Dermis blood vessel endothelial cell (primary cell): ENCODE measurements around the gene PSMA4. TPM values are rescaled to one million over a fixed set of nuclear protein-coding genes. Genes with fewer than 3 reads are reported as not detected.
"Not testable (repeated sequence)": the region's sequence is repeated elsewhere in the genome, so short reads cannot be mapped to it uniquely, and the experiment has no call there.

Experiments used
- DNase-seq: peaks from one replicate; pipeline ENCODE4 v3.0.0; 2010
- total RNA-seq: library from RNA; depleted of rRNA; stranded (reverse); fragments of >200 nt; gene quantifications from 2 replicates; pipeline ENCODE4 v1.2.3, GENCODE V29; 2014

The PSMA4 gene
- total RNA-seq, 1 donor from 2014 or later, result 315 TPM

DNA sequence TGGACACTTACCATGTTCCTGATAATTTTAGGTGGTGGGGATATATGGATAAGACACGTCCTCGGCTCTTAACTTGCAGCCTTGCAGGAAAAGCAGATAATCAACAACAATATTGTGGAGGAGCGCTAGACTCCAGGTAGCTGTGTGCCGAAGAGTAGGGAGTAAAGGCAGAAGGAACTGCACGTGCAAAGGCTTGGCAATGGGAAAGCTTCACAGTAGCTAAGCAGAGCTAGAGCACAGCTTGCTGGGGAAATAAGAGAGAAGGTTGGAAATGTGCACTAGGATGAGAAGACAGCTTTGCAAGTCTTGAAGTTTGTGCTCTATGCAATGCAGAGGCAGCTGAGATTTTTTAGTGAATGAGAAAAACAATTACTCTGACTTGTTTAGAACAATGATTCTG lies 12.4 kb downstream of the PSMA4 start:
- no peak for DNase-seq

DNA sequence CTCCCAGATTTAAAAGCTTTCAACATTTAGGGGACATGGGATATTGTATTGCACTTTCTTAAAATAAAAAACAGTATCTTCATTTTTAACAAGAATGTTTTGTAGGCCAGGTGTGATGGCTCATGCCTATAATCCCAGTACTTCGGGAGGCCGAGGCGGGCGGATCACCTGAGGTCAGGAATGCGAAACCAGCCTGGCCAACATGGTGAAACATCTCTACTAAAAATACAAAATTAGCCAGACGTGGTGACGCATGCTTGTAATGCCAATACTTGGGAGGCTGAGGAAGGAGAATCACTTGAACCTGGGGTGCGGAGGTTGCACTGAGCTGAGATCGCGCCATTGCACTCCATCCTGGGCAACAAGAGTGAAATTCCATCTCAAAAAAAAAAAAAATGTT lies 20.0 kb downstream of the PSMA4 start:
- not testable (repeated sequence) for DNase-seq

DNA sequence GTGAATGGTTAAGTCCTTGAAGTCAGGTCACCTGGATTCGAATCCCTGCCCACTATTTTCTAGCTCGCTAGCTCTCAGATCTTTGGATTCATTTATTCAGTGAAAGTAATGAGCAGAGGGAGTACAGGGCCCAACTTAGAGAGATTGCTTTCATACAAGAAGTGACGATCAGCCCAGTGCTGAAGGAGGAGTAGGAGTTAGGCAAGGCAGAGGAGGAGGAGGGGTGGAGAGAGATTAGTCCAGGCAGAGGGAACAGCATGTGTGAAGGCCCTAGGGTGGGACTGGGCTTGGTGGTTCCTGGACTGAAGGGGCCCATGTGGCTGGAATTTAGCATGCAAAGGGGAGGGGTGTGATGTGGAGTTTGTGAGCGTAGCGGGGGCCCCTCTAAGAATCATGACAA lies 21.2 kb downstream of the PSMA4 start:
- no peak for DNase-seq

DNA sequence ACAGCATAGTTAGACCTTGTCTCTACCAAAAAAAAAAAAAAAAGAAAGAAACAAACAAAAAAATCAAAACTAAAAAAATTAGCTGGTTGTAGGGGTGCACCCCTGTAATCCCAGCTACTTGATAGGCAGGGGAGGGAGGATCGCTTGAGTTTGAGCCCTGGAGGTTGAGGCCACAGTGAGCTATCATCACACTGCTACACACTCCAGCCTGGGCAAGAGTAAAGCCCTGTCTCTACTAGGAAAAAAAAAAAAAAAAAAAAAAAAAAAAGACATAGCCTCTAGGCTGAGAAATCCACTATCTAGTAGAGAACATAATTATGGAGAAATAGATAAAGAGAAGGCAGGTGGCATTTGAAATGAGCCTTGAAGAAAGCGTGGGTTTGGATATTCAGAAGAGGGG lies 22.8 kb downstream of the PSMA4 start:
- no peak for DNase-seq

DNA sequence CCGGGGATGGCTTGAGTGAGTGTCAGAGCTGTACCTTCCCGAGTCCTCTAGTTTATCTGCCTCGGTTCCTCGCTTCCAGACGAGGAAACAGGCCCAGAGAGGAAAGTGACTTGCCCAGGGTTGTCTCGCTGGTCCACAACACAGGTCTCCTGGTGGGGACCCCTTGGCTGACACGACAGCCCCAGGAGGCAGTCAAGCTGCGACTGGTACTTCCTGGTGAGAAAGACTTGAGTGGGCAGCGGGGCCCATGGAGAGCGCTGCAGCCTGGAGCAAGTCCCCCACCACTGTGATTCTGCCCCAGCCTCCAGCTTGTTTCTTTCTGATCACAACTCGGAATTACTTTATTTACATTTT lies 24.5 kb downstream of the PSMA4 start:
- DNase-seq, result no peak

DNA sequence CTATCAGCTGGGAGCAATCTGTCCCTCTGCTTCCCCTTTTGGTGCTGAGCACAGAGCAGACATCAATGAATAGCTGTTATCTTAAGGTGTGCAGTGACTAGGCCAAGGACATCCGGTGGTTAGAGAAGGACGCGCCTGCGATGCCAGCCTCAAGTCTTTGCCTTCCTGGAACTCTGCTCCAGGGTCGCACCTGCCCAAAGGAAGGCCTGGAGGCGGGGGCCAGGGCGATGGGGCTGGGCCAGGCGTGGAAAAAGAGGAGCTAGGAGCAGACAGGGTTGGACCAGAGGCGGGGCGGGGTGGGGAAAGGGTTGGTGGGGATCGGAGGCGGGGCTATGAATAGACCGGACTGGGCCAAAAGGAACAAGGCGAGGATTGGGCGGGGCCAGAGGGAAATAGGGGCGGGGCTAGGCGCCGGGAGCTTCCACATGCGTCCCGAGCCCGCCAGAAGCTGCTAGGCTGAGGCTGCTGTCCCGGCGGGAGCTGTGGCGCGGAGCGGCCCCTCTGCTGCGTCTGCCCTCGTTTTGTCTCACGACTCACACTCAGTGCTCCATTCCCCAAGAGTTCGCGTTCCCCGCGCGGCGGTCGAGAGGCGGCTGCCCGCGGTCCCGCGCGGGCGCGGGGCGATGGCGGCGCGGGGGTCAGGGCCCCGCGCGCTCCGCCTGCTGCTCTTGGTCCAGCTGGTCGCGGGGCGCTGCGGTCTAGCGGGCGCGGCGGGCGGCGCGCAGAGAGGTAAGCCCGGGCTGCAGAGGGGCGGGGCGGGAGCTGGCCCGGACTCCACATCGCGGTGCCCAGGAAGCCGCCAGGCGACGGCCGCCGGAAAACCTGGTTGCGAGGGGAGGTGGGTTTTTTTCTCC lies 25.1 kb downstream of the PSMA4 start, which contains the start of gene CHRNA5:
TSS of gene CHRNA5 (plus strand) at position 424 of the 854 bp plus-strand sequence. CDS start at position 624, 200 bp downstream.
- peak; percentile 85 for DNase-seq

DNA sequence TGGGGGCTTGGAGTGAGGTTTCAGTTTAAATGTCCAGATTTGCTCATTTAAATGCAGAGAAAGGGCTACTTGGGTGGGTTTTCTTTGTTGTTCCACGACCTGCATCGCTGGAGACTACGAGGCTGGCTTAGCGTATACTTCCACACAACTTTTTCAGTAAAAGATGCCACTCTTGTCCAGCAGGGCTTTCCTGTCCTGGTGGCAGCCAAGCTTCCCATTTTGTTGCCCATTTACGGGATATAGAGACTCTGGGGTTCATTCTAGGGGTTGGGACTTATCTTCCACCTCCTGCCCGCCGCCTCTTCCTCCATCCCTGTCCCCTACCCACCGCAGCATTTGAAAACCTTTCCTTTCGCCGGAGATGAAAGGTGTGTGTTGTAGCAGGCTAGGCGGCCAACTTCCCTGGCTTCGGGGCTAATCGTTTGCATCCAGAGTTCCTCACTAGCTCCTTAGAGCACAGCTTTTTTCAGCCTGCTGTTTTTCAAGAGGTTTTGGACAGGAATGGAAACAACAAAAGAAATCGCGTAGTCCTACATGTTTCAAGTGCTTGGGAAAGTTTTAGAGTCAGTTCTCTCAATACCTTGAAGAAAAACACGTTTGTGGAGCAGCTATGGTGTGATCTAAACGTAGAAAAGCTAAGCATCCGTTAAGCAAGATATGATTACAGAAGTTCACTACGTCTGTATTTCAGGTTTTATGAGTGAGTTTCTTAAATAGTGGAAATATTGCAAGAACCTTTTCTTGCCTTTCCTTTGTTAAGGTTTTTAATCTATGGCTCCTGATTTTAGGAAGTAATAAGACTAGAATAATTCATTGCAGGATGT lies 25.9 kb downstream of the PSMA4 start:
- peak; percentile 29 for DNase-seq

DNA sequence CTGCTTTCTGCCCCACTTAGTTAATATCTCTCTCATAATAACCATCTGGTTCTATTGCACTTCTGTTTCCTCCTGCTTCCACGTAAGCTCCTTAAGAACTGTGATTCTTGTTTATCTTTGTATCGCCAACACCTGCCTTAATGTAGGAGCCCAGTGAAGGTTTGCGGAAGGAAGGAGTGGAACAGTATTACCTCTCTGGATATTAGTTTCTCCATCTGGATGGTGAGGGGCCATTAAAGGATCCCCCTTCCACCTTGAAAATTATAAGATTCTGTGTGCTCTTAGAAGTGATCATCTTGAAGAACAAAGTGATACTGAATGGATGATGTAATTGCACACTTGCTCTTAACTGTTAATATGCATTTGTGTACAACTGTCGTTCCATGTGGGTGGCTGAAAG lies 27.3 kb downstream of the PSMA4 start:
- no peak for DNase-seq

DNA sequence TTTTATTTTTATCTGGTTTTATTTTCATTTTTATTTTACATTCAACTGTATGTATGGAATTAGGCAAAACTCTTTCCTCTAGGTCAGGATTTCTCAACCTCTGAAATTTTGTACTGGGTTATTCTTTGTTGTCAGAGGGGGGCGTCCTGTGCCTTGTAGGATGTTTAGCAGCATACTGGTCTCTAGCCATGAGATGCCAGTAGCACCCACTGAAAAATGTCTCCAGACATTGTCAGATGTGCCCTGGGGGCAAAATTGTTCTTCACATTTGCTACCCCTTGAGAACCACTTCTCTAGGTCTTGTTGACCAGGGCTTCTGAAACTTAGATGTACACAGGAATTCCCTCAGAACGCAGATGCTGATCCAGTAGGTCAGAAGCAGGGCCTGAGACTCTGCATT lies 30.5 kb downstream of the PSMA4 start:
- no peak for DNase-seq

DNA sequence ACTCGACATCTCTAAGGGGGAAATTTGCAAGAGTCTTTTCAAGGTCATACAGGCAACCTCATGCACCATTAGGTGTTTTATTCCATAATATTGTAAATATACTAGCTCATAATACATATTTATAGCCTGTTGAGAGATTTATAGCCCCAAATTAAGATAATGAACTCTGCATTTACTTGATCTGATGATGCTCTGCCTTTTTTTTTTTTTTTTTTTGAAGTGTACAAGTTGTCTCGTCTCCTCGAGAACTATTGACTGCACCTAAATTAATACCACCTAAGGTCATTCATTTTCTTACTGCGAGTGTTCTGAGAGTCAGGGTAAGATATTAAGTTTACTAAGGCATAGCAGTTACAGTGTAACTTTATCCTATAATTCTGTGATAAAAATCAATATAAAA lies 31.1 kb downstream of the PSMA4 start:
- no peak for DNase-seq

DNA sequence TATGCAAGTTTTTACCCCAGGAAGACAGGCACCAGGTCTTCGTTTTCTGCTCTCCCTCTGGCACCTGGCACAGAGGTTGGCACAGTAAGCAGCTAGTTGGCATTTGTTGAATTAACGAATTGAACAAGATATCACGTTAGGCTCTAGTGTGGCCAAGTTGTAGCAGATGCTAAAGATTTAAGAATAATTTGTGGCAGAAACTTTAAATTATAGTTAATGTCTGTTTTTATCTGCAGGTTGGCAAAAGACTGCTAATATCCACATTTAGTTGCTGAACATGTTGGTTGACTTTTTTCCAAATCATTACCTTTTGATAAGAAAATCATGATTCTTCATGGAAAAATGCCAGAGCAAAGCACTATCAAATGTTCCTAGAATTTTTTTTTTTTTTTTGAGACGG lies 33.2 kb downstream of the PSMA4 start:
- no peak for DNase-seq

DNA sequence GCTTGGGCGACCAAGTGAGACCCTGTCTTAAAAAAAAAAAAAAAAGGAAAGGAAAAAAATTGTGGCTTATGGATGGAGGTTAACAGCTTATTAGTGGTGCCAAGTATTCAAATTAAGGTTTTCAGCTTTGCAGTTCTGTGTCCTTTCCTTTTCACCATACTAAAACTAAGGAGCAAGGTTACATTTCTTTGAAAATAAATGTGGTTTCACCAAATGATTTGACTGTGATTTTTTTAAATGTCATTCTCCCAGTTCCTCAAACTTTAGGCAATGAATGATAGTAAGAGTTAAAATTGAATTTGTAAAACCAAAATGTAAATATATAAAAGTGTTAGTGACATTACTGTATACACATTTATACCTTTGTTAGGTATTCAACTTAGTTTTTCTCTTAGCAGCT lies 34.7 kb downstream of the PSMA4 start:
- DNase-seq, result no peak

DNA sequence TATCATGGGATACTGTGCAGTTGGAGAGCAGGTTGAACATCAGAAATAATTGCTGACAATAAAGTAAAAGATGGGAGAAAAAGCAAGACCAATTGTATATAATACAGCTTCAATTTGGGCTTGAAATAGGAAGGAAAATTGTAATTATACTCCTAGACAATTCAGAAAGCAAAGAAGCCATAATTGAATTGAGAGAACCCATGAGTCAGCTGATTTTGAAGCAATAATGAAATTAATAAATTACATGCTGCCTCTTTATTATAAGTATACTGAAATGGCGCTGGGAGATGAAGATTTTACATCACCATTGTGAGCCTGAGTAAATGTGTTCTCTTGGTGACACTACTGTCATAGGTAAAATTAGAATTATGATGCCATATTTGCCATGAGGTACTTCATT lies 57.3 kb downstream of the PSMA4 start:
- DNase-seq, result no peak

DNA sequence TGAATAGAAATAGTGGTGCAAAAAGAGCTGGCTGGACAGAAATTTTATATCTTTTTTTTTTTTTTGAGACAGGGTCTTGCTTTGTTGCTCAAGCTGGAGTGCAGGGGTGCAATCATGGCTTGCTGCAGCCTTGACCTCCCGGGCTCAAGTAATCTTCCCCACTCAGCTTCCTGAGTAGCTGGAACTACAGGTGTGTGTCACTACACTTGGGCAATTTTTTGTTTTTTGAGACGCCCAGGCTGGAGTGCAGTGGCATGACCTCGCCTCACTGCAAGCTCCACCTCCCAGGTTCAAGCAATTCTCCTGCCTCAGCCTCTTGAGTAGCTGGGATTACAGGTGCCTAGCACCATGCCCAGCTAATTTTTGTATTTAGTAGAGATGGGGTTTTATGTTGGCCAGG lies 58.1 kb downstream of the PSMA4 start:
- no peak for DNase-seq

DNA sequence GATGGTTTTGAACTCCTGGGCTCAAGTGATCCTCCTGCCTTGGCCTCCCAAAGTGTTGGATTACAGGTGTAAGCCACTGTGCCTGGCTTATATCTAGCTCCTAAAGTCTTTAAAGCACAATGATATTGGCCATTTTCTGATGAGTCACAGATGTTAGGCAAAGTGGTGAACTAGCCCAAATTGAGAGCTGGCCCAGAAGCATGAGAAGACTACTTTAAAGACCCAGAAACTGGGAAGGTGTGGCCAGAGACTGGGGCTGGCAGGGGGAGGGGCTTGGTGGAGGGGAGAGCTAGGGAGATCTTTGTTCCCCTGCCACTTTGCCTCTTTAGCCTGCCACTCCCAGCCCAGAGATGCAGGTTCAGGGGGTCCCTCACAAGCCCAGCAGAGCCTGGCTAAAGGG lies 58.9 kb downstream of the PSMA4 start:
- DNase-seq, result no peak

Other genes with a start within 250 kb of the PSMA4 start
- 64.1 and 76.2 TPM in 2 replicates for gene SKIC8, start 240.8 kb upstream of the PSMA4 start, total RNA-seq
- not detected in 2 replicates for gene CRABP1, start 200.1 kb upstream of the PSMA4 start, total RNA-seq
- gene IREB2, start 102.2 kb upstream of the PSMA4 start, total RNA-seq, result 26.0 and 48.1 TPM in 2 replicates
- 1.8 and 3.4 TPM in 2 replicates for gene HYKK, start 32.9 kb upstream of the PSMA4 start, total RNA-seq
- gene CHRNA5, start 25.1 kb downstream of the PSMA4 start, total RNA-seq, result 4.6 and 7.2 TPM in 2 replicates
- gene CHRNA3, start 80.6 kb downstream of the PSMA4 start, total RNA-seq, result not detected in 2 replicates
- gene CHRNB4, start 100.8 kb downstream of the PSMA4 start, total RNA-seq, result not detected in 2 replicates